Epithelial cell of esophagus (primary cell): ENCODE data around the gene SPDYC.
"Not testable (repeated sequence)": the region's sequence is repeated elsewhere in the genome, so short reads cannot be mapped to it uniquely, and the experiment has no call there.

Experiments
- DNase-seq: peaks from one replicate; pipeline ENCODE4 v3.0.0; 2010; ENCODE audit warnings: low read depth
- H3K4me3 ChIP-seq: 2 replicates; pipeline ENCODE4 v1.5.1; 2011; ENCODE audit warnings: mild to moderate bottlenecking, low read length, control low read depth
- CTCF ChIP-seq: IDR thresholded peaks from 2 replicates; pipeline ENCODE4 v1.5.1; 2011; ENCODE audit warnings: low read depth, mild to moderate bottlenecking, low read length, control low read depth, inconsistent platforms; ENCODE audit not compliant: insufficient read depth; ENCODE audit errors: missing control alignments

The SPDYC gene

GRCh38 chr11:65135633-65136145, 34.3 kb upstream of the SPDYC start:
- H3K4me3 ChIP-seq: peak overlapping the region; percentile 60
- no peak for TF ChIP-seq CTCF
- no peak for DNase-seq

DNA sequence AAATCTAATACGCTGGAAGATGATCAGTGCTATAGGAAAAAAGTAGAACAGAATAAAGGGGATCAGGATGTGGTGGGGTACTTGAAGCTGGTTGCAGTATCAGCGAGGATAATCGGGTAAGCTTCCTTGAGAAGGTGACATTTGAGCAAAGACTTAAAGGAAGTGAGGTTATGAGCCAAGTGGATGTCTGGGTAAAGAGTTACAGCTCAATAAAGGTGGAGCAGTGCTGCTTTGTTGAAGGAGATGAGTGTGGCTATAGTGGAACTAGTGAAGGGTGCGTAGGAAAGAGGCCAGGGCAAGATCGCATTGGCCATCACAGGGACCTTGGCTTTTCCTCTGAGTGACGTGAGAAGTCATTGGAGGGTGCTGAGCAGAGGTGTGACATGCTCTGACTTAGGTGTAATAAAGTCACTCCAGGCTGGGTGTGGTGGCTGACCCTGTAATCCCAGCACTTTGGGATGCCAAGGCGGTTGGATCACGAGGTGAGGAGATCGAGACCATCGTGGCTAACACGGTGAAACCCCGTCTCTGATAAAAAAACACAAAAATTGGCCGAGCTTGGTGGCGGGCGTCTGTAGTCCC, 33.4 kb upstream of the SPDYC start:
- no peak overlapping the region for H3K4me3 ChIP-seq
- no peak for TF ChIP-seq CTCF
- no peak for DNase-seq

DNA sequence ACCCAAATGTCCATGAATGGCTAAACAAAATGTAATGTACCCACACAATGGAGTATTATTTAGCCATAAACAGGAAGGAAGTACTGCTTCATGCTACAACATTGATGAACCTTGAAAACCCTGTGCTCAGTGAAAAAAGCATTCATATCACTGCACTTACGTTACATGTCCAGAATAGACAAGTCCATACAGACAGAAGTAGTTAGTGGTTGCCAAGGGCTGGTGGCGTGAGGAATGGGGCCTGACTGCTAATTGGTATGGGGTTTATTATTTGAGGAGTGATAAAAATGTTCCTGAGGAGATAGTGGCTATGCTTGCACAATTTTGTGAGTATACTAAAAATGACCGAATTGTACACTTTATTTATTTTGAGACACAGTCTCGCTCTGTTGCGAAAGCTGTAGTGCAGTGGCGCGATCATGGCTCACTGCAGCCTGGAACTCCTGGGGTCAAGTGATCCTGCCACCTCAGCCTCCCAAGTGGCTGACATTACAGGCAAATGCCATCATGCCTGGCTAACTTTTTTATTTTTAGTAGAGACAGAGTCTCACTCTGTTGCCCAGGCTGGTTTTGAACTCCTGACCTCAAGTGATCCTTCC, 28.0 kb upstream of the SPDYC start:
- no peak for DNase-seq
- no peak for TF ChIP-seq CTCF
- no peak overlapping the region for H3K4me3 ChIP-seq

DNA sequence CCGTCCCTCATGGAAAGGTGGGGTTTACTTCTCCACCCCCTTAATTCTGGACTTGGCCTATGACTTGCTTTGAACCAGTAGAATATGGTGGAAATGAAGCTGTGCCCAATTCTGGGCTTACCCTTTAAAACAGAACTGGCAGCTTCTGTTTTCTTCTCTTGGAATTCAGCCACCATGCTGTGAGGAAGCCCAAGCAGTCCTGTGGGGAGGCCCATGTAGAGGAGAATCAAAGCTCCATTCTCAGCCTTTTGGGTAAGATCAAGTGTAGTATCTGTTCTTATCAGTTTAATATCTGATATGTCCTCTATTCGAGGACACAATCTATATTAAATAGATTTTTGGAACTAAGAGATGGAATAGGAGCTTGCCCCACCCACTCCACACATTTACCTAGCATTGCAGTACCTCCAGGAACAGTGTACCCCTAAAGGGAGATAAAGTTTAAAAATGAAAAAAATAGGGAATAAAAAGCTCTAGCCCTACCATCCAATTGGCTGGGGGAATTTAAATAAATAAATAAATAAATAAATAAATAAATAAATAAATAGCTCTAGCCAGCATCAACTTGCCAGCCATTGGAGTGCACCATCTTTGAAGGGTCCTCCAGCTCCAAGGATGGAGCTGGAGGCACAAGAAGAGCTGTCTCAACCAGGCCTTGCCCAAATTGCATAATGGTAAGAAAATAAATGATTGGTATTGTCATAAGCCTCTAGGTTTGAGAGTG, 22.5 kb upstream of the SPDYC start:
- DNase-seq: no peak
- TF ChIP-seq CTCF: no peak
- no peak overlapping the region for H3K4me3 ChIP-seq

- DNase-seq: no peak
- H3K4me3 ChIP-seq: no peak overlapping the region
- TF ChIP-seq CTCF: no peak
These were observed 21.4 kb upstream of the SPDYC start for GRCh38 chr11:65148657-65149056.

DNA sequence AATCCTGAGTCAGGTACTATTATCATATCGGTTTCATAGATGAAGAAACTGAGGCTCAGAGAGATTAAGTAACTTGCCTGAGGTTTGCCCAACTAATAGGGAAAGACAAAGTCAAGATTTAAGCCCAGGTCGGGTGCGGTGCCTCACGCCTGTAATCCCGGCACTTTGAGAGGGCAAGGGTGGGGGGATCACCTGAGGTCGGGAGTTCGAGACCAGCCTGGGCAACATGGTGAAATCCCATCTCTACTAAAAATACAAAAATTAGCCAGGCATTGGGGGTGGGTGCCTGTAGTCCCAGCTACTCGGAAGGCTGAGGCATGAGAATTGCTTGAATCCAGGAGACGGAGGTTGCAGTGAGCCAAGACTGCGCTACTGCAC, 19.9 kb upstream of the SPDYC start:
- not testable (repeated sequence) for DNase-seq, H3K4me3 ChIP-seq

GRCh38 chr11:65150509-65151299, 19.3 kb upstream of the SPDYC start:
- DNase-seq: peak; percentile 91
- peak; percentile 14 for TF ChIP-seq CTCF
- peak overlapping the region; percentile 24 for H3K4me3 ChIP-seq
